ENCODE data around the gene TAS1R1.

Gene TAS1R1

DNA sequence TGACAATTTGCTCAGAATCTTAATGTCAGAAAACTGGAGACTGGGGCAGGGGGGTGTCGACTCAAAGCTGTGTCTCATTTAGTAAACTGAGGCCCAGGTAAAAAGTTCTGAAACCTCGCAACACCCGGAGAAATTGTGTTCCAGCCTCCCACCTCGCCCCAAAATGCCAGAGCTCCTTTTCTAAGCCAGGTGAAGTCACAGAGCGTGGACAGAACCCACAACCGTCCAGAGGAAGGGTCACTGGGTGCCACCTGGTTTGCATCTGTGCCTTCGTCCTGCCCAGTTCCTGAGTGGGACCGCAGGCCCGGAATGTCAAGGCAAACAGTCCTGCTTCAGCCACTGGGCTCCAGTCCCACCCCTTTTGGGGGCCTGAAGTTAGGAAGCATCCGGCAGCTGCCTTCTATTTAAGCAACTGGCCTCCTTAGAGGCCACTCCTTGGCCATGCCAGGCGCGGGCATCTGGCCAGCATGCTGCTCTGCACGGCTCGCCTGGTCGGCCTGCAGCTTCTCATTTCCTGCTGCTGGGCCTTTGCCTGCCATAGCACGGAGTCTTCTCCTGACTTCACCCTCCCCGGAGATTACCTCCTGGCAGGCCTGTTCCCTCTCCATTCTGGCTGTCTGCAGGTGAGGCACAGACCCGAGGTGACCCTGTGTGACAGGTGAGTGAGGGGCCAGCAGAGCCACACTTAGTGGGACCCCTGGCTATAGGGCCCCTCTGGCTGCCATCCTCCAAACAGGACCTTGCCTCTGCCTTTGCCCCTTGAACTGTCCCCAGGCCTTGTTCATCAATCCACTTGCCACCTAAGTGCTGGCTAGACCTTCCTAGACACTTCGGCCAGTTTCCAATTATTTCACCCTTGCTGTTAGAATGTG, at the start of gene TAS1R1:
Gene TAS1R1, plus strand, starts transcription at position 401 of the 872 bp plus-strand sequence. Its CDS starts 67 bp downstream, at position 468.
- DNase-seq, result no peak

DNA sequence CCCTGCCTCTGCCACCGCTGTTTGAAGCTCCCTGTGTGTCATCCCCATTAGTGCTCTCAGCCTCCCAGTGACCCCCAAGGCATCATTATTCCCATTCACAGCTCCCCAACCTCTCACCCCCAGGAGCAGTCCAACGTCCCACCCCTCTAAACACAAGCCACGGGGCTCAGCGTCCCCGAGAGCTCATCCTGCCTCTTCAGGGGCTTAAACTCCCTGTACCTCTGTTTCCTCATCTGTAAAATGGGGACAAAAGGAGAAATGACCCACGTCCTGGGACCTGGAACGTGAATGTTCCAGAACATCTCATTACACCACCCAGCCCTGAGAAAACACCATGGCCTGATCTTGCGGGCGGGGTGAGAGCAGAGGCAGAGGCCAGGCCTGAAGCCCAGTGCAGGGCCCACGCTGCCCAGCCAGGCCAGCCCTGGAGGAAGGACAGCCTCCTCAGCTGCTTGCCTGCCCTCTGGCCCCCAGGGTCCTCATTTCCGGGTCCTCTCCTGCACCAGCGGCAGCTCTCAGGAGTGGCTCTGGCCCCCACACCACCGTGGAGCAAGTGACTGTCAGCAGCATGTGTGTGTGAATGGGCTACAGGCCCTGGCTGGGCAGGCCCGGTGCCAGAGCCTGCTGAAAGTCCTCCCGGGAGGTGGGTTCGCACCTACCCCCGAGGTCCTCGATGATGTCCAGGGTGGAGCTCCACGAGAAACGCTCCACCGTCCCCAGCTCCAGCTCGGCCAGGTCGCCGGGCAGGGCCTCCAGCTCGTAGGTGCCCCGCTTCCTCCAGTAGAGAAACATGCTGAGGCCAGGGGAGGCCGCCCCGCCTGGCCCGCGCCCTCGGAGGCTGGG, 49.5 kb upstream of the TAS1R1 start:
- DNase-seq, result no peak

DNA sequence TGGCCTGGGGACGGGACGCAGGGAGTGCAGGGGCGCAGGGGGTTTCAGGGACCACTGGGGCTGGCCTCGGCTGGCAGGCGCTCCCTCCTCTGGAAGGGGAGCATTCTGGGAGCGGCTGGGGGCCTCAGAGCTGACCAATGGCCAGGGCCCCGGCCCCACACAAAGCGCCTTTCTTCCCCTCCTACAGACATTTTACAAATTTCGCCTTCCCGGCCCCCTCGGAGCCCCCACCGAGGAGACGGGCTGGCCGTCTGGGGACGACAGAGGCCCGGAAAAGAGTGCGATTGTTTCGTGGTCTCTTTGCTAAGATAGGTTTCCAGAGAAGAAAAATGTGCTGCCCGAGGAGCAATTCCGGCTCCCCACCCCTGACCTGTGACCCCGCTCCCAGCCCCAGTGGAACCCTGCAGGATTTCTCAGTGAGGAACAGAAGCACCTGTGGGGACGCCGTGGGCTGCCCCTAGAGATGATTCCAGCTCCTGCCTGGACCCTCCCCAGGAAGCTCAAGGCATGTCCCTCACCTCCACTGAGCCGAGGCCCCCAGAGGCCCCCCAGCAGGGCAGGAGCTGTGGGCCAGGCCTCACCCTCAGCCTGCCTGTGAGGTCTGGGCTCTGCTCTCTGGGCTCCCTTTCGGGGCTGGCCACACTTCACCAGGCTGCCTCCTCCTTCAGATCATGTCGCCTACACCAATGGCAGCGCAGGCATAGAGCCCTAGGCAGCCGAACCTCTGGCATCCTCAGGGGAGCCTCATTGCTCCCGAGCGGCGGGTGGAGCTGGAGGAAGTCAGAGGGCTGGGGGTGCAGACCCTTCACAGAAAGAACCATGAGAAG, 48.7 kb upstream of the TAS1R1 start:
- DNase-seq, result no peak

DNA sequence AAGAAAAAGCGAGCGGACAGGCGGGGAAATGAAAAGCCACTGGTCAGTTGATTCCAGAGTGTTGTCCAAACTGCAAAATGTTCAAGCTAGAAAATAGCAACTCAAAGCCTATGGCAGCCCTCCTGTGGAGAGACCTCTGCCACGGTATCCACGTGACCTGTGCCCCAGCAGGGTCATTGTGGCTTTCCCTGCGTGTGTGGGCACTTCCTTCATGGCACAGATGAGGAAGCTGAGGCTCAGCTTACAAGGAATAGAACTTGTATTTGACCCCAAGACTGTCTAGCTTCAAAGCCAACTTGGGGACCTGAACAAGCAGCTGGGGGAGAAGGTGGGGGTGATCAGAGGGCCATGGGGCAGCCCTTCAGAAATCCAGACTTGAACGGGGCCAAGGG, 48.1 kb upstream of the TAS1R1 start:
- no peak for DNase-seq

DNA sequence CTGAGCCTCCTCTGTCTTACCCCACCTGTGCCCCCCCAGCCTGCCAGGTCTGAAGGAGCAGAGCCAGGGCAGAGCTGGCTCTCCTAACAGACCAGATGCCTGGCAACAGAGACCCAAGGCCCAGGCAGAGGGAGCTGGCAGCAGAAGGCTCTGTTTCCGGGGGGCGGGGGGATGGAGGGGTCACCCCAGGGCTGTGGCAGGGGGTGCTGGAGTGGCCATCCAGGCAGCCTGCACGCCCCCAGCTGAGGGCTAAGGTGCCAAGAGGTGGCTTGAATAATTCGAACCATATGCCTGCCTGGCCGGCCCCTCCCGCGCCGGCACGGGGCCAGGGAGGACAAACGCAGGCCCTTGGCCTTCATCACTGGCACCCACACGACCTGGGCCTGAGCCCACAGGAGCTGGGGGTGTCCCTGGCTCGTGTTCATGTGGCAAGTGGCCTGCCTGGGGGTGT, 47.6 kb upstream of the TAS1R1 start:
- DNase-seq, result no peak

DNA sequence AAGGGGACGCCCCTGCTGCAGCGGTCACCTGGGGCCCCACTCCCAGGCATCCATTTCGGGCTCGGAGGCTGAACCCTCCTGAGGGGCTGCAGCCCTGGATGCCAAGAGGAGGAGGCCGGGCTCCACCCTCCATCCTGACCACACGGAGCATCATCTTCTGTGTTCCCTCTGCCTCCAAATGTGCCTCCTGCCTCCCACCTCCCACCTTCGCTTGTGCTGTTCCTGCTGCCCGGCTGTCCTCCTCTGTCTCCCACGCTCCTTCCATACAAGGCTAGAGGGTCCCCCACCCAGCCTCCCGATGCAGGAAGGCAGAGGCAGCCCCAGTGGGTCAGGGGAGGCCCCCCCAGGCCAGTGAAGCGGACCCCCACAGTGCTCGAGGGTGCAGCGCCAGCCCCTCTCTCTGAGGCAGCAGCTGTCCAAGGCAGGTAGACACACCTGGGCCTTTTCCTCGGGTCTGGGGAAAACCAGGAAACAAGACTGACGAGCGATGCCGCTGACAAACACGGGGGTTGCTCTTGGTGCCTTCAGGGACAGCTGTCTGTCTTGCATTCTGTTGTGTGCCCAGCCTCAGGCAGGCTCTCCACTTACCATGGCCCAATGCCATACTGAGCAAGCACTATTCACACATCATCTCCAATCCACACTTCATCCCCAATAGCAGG, 46.8 kb upstream of the TAS1R1 start:
- no peak for DNase-seq

DNA sequence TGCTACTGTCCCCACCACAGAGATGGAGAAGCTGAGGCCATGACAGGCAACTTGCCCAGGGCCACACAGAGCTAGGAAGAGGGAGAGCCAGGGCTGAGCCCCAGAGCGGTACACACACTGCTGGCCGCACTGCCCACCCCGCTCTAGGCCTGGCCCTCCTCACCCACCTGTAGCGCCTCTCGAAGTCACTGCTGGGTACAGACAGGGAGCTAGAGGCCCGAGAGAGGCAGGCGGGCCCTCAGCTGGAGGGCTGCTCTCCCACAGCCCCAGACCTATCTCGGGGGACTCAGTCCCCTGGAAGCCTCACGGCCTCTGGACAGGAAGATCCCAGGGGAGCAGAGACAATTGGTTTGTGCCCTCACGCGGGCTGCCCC, 46.3 kb upstream of the TAS1R1 start:
- DNase-seq, result no peak

DNA sequence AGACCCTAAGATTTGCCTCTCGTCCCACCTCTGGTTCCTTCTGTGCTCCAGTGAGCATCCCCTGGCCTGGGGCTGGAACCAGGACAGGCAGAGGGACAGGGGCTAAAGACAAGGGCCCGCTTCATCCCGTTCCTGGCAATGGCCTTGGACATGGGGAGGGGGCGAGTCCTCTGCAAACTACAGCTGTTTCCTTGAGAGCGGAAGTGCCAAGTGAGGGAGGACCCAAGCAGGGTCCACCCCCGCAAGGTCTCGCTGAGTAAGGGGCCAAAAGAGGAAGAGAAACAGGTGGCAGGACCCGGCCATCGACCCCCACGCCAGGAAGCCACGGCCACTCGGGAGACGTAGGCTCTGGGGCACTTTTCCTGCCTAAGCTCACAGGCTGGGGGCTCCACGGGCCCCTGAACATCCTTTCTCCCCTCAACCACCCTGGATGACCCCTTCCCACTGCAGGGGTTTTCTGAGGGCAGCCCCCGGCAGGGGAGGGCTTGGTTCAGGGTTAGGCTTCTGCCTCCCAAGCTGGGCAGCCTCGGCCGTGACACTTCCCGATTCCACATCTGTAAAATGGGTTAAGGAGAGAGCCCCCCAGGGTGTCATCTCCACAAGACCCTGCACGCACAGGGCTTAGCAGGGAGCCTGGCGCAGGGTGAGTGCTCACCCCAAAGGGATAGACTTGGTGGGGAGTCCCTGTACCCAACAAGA, 45.7 kb upstream of the TAS1R1 start:
- no peak for DNase-seq

DNA sequence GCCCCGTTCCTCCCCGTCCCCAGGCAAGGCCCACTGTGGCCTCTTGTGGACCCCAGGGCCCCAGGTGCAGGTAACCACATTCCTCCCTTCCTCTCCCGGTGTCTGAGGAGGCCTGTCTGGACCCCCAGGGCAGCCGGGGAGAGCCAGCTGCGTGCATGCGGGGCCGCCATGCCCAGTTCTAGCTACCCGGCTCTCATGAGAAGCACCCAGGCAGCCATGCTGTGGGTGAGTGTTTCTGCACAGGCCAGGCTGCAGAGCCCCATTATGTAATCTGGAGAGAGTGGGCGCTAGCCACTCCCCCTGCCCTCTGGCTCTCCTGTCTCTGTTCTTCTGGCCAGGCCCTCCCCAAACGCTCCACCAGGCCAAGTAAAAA, 45.2 kb upstream of the TAS1R1 start:
- no peak for DNase-seq

DNA sequence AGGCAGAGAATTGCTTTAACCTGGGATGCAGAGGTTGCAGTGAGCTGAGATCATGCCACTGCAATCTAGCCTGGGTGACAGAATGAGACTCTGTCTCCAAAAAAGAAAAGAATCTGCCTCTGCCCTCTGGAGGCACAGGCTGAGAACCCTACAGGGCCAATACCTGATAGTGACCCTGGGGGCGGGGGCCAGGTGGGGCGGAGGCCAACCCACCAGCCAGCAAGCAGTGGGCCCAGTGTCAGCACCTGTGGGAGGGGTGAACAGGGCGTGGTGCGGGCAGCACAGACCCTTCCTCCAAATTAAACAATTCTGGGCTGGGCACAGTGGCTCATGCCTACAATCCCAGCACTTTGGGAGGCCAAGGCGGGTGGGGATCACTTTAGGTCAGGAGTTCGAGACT, 44.6 kb upstream of the TAS1R1 start:
- no peak for DNase-seq

DNA sequence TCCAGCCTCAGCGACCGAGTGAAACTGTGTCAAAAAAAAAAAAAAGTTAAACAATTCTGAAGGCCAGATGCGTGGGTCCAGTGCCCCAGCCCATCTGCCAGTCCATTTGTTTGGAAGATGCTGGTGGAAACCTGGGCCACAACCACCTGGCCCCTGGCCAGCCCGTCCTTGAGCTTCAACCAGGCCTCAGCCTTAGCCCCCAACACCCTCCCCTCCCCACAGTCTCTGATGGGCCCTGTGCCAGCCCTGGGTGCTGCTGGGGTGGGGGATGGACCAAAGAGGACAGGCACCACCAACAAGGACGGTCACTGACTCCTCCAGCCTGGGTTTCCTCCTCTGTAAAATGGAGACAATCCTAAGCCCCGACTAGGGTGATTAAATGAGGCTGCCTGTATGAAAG, 44.1 kb upstream of the TAS1R1 start:
- DNase-seq, result no peak

DNA sequence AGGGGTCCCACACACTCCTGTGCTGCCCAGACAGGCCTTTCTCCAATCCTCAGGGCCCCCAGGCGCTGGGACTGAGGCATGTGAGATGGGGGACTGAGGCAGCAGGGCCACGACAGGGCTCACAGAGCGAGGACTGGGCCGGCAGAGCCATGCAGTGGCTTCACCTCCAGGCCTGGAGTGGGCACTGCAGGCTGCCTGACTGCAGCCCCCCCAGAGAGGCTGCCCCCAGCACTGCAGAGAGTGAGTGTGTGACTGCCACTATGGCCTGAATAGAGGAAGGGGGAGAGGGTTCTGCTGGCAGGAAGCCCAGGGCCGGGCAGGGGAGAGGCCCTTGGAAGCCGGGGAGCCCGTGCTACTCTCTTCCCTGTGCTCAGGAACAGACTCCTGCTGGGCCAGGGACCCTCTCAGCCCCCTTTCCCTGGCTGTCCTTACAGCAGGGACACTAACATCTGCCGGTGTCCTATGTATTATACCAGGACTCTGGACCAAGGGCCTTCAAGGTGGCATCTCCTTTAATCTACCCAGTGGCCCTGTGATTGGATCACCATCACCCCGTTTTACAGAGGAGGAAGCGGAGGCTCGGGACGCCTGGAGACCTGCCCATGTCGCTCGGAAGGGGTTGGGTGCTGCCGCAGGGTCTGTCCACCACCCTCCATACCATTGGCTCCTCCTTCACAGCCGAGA, 43.4 kb upstream of the TAS1R1 start:
- no peak for DNase-seq

DNA sequence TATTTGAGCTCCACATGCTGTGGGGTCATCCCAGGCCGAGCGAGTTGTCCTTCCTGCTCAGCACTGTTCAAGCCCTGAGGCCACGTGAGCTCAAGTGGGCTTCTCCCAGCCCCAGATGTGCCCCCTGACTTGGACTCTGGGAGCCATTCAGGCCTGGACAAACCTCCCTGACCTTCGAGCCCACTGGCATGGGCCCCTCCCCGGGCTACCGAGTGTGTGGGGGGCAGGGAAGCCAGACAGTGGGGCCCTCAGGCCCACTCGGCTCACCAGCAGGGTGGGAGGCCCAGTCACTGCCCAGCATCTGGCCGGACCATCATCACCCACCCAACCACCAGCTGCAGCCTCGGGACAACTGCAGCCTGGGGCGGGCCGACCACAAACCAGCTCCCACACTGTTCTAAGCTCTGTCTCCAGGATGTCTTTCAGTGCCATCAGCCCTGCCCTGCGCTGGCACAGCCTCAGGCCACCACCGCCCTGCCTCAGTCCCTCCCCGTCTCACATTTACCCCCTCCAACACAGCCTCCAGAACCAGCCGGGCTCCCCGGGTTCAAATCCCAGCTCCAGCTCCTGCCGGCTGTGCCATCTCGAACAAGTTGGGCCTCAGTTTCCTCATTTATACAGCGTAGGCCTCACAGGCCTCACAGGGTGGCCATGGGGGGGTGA, 42.7 kb upstream of the TAS1R1 start:
- no peak for DNase-seq

DNA sequence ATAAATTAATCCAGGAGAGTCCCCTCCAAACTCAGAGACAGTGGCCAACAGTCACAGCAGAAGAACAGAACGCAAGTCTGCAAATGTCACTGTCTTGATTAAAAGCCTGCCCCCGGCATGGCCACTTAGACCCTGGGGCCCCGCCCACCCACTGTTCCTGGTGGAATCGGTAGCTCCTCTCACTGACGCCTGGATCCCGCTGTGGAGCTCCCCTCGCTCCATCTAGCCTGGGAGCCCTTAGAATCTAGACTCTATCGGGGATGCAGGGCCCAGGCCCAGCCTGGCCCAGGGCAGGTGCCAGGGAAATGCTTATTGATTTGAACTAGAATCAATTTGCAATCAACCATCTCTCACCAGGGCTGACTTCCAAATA, 42.2 kb upstream of the TAS1R1 start:
- DNase-seq, result no peak

DNA sequence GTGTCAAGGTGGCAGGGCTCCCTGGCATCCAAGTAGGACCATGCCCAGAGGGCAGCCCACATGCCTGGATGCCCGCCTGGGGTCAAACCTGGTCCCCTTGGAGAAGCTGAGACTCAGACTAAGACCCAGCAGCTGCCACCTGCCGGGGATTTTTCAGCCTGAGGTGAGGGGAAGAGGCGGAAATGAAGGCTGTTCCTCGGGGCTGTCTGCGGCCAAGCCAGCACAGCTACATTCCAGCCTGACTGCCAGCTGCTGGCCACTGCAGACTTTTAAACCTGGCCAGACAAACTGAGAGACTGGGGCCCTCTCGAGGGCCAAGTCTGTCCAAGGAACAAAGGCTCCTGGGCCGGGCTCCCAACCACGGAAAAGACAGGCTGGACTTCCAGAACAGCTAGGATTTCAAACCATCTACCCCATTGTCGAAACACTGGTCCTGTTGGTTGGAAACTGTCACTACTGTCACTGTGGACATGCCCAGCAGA, 41.7 kb upstream of the TAS1R1 start:
- no peak for DNase-seq

DNA sequence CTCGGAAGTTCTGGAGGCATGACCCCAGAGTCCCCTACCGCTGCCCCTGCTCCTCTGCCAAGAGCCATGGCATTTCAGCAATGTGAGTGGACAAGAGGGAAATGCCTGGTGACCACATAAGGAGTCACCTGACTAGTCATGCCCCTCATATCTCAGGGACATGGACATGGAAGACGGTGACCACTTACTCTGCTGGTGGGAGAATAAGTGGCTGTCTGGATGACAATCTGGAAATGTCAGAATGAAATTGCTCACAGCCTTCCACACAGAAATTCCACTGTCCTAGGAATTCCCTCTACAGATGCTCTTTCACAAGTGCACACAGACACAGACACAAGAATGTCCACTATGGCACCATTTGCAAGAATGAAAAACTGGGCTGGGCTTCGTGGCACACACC, 39.3 kb upstream of the TAS1R1 start:
- no peak for DNase-seq

DNA sequence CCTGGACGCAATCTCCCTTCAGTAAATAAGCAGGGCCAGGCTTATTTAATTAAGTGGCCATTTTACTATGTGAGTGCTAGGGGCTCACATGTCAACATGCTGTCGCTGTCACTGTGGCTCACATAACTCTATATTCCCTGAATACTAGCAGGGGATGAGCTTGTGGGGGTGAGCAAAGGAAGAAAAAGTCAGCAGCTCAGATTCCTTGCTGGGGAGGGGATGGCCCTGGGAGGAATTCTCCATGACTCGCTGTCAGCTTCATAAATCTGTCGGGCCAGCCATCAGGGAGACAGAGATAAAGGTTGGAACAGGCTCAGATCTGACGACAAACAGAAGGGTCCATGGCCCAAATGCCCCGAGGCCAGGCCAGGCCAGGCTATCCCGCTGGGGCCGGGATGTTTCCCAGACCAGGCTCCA, 37.7 kb upstream of the TAS1R1 start:
- no peak for DNase-seq

DNA sequence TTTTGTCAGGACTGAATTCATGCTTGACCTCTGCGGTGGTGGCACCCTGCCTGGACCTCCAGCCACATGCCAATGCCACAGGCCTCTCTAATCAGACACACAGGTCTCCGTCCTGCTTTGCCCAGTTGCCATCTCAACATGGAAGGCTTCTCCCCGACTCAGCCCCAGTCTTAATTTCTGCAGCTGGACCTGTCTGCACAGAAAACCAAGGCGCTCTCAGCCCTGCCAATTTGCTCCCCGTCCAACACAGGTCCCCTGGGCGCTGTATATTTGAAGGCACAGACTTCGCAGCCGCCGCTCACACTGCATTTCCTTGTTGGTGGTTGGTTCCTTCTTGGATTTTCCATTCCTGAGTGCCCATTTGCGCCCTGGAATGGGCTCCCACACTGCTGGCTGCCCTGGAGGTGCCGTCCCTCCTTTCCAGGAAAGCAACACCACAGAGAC, 35.6 kb upstream of the TAS1R1 start:
- no peak for DNase-seq

DNA sequence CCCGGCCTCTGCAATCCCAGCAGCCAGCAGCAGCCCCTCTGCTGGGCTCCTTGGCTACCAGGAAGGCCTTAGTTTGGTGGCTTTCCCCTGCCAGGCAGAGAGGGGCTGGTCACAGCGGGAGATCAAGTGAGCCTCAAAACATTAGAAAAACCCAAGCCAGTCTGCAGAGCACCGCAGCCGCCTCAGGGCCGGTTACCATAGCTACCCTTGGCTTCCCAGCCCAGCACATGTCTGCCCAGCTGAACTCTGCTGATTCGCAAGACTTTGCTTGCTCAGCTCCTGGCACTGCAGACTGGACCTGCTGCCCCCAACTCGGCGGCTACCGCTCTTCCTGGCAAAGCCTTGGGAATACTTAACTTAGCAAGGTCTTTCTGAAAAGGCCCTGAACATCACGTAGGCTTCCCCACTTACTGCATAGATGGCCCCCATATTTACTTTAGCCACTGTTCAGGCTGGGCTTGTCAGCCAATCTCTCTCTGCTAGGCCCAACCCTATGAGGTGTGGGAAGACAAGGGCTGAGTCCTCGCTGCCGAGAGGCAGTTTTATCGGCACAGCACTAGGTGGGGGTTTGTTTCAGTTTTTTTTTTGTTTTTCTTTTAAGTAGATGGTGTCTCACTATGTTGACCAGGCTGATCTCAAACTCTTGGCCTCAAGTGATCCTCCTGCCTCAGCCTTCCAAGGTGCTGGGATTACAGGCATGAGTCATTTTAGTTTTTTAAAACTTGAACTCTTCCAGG, 35.0 kb upstream of the TAS1R1 start:
- no peak for DNase-seq

DNA sequence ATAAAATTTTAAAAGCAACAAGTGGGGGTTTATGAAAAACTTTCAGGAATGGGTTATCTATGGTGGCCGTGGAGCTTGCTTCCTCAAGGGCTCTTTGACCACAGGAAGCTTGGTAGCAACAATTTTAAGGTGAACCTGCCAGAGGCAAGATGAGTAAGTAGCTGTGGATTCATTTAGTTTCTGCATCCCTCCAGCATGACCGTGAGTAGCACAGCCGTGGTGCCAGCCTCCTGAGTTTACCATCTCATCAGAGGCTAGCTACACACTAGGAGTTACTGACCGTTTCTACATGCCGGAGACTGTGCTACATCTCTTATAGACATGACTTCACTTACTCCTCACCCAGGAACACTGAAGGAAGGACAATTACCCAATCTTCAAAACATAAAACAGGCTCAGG, 33.6 kb upstream of the TAS1R1 start:
- DNase-seq, result no peak
